Measurements from ENCODE around the gene ARL8A. TPM values are rescaled to one million over a fixed set of nuclear protein-coding genes. Genes with fewer than 3 reads are reported as not detected.
A peak's percentile ranks its signal among the peaks of the same experiment; 100 is the strongest.

The ARL8A gene
- total RNA-seq, 2 donors from 2014 or later = 30.3 to 57.0 TPM

DNA sequence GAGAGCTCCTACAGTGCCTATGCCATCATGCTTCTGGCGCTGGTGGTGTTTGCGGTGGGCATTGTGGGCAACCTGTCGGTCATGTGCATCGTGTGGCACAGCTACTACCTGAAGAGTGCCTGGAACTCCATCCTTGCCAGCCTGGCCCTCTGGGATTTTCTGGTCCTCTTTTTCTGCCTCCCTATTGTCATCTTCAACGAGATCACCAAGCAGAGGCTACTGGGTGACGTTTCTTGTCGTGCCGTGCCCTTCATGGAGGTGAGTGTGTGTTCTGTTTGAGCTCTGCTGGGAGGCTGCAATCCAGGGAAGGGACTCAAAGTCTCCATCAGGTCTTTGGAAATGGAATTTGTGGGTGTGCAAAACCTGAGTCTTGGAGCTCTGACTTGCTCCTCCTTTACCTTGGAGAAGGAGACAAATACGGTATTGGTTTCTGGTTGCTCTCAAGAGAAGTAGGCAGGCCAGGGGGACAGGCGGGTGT, 21.2 kb downstream of the ARL8A start:
- no peaks in the 10 kb centered on the region for H3K9me3 ChIP-seq

DNA sequence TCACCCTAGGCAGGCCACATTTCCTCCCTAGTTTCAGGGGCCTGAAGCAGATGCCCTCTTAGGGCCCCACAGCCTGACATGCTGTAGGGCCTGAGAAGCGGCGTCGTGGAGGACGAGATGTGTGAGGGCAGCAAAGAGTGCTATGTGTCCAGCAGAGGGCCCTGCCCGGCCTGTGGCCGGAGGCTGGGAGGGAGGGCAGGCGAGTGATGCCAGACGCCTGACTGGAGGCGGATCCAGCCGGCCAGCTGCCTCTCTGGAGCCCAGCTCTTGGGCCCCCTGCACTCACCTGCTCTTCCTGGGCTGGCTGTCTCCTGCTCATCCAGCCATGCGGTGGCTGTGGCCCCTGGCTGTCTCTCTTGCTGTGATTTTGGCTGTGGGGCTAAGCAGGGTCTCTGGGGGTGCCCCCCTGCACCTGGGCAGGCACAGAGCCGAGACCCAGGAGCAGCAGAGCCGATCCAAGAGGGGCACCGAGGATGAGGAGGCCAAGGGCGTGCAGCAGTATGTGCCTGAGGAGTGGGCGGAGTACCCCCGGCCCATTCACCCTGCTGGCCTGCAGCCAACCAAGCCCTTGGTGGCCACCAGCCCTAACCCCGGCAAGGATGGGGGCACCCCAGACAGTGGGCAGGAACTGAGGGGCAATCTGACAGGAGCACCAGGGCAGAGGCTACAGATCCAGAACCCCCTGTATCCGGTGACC, 21.8 kb downstream of the ARL8A start, which contains the start of gene GPR37L1:
TSS of gene GPR37L1 (plus strand) at position 279 of the 697 bp plus-strand sequence. CDS start at position 326, 47 bp downstream.
- TF ChIP-seq, protein P1, sequence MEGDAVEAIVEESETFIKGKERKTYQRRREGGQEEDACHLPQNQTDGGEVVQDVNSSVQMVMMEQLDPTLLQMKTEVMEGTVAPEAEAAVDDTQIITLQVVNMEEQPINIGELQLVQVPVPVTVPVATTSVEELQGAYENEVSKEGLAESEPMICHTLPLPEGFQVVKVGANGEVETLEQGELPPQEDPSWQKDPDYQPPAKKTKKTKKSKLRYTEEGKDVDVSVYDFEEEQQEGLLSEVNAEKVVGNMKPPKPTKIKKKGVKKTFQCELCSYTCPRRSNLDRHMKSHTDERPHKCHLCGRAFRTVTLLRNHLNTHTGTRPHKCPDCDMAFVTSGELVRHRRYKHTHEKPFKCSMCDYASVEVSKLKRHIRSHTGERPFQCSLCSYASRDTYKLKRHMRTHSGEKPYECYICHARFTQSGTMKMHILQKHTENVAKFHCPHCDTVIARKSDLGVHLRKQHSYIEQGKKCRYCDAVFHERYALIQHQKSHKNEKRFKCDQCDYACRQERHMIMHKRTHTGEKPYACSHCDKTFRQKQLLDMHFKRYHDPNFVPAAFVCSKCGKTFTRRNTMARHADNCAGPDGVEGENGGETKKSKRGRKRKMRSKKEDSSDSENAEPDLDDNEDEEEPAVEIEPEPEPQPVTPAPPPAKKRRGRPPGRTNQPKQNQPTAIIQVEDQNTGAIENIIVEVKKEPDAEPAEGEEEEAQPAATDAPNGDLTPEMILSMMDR (IDR thresholded peaks at IDR 0.05) = no peak
- H3K9ac ChIP-seq (ENCODE audit: low read depth in 2 of 2, low read length in 2 of 2) = no peak within 1 kb of the TSS
- no peaks in the 10 kb centered on the region for H3K36me3 ChIP-seq
- H3K27ac ChIP-seq = no peak within 1 kb of the TSS
- H3K4me1 ChIP-seq = no peaks in the 10 kb centered on the region
- no peaks in the 10 kb centered on the region for H3K27me3 ChIP-seq
- H3K4me3 ChIP-seq = no peak within 1 kb of the TSS
- H3K9me3 ChIP-seq = no peaks in the 10 kb centered on the region
- intact Hi-C loops (cut with DNase I) = no loop called here
- no peak for DNase-seq

More for the DNA sequence above, 21.2 kb downstream of the ARL8A start:
- Histone ChIP-seq H3K9ac (ENCODE audit: low read depth in 2 of 2, low read length in 2 of 2) (no peak overlapping the region), H3K4me1 (no peaks in the 10 kb centered on the region), H3K36me3 (no peaks in the 10 kb centered on the region), H3K27ac (no peak overlapping the region), H3K27me3 (no peaks in the 10 kb centered on the region), H3K4me3 (no peak overlapping the region)
- TF ChIP-seq, protein P1 (IDR thresholded peaks at IDR 0.05) = no peak
- no peak for DNase-seq
- intact Hi-C loops (cut with DNase I) = no loop called here

DNA sequence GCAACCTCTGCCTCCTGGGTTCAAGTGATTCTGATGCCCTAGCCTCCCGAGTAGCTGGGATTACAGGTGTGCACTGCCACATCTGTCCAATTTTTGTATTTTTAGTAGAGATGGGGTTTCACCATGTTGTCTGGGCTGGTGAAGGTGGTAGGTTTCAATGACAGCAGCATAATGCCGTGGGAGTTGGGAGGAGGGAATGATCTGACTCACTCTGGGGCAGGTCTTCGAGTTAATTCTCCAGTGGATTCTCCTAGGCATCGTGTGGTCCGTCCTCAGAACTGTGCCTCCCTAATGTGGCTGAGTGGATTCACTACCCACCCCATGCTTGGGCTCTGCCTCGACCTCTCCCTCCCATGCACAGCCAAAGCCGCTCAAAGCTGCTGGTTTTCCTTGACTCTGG, 23.5 kb downstream of the ARL8A start:
- H3K4me3 ChIP-seq = no peak overlapping the region
- no peak overlapping the region for H3K27ac ChIP-seq
- H3K27me3 ChIP-seq = no peaks in the 10 kb centered on the region
- no peak for DNase-seq
- intact Hi-C loops (cut with DNase I) = no loop called here
- H3K9ac ChIP-seq (ENCODE audit: low read depth in 2 of 2, low read length in 2 of 2) = no peak overlapping the region
- TF ChIP-seq, protein P1 (IDR thresholded peaks at IDR 0.05) = no peak
- H3K9me3 ChIP-seq = no peaks in the 10 kb centered on the region
- no peaks in the 10 kb centered on the region for H3K36me3 ChIP-seq
- H3K4me1 ChIP-seq = no peaks in the 10 kb centered on the region

DNA sequence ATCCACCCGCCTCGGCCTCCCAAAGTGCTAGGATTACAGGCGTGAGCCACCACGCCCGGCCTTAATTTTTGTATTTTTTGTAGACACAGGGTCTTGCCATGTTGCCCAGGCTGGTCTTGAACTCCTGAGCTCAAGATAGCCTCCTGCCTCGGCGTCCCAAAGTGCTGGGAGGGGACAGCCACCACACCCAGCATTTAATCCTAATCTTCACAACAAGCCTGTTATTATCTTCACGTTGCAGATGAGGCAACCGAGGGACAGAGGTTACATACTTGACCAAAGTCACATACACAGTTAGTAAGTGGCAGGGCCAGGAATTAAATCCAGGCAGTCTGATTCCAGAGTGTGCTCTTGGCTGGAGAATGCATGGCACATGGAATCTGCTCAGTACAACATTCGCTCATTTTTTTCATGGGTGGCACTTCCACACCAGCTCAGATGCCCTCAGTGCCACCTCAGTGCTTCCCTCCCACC, 26.6 kb downstream of the ARL8A start:
- TF ChIP-seq, protein P1 (IDR thresholded peaks at IDR 0.05) = no peak
- H3K4me1 ChIP-seq = peaks cover 3% of the 10 kb centered on the region
- no peaks in the 10 kb centered on the region for H3K27me3 ChIP-seq
- H3K9ac ChIP-seq (ENCODE audit: low read depth in 2 of 2, low read length in 2 of 2) = peak overlapping the region in 1 of 2 donors; percentile 59
- no peaks in the 10 kb centered on the region for H3K9me3 ChIP-seq
- intact Hi-C loops (cut with DNase I) = loop anchor here (2.0 kb wide), 1 partner anchor 117 kb away; no protein-coding TSS in a partner anchor
- DNase-seq = peak; percentile 42
- peak overlapping the region; percentile 79 for H3K27ac ChIP-seq
- no peak overlapping the region for H3K4me3 ChIP-seq
- no peaks in the 10 kb centered on the region for H3K36me3 ChIP-seq

DNA sequence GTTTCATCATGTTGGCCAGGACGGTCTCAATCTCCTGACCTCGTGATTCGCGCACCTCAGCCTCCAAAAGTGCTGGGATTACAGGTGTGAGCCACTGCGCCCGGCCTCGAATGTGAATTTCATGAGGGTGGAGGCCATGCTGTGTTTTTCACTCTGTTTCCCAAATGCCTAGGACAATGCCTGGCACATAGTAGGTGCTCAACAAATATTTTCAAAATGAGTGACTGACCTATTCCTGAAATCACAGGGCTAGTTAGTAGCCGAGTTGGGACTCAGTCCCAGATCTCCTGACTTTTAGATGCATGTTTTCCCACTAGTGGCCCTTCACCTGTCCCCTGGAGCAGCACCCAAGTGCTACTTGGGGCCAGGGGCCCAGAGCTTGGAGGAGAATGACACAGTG, 28.2 kb downstream of the ARL8A start:
- H3K4me1 ChIP-seq = peaks cover 4% of the 10 kb centered on the region
- H3K27ac ChIP-seq = no peak overlapping the region
- H3K36me3 ChIP-seq = no peaks in the 10 kb centered on the region
- DNase-seq = no peak
- no peaks in the 10 kb centered on the region for H3K27me3 ChIP-seq
- no peaks in the 10 kb centered on the region for H3K9me3 ChIP-seq
- TF ChIP-seq, protein P1 (IDR thresholded peaks at IDR 0.05) = no peak
- intact Hi-C loops (cut with DNase I) = no loop called here
- no peak overlapping the region for H3K4me3 ChIP-seq
- no peak overlapping the region for H3K9ac ChIP-seq (ENCODE audit: low read depth in 2 of 2, low read length in 2 of 2)
